Measurements from ENCODE around the gene REM2.

The REM2 gene

GRCh38 chr14:22905627-22906026, 22.6 kb downstream of the REM2 start:
- H3K4me1 ChIP-seq (ENCODE audit: control insufficient read depth in 1 of 2, insufficient read depth in 2 of 2, low read length in 2 of 2): no peaks in the 10 kb centered on the region
- H3K23ac ChIP-seq (ENCODE audit: low read length): no peak overlapping the region
- peaks cover 2% of the 10 kb centered on the region for H3K9me3 ChIP-seq (ENCODE audit: insufficient read depth, low read depth, low read length)
- H3K27me3 ChIP-seq (ENCODE audit: insufficient read depth, low read length): no peaks in the 10 kb centered on the region
- H3K27ac ChIP-seq (ENCODE audit: low read depth, low read length): no peak overlapping the region
- no peak overlapping the region for H3K4me2 ChIP-seq (ENCODE audit: low read length)
- peaks cover 59 to 75% of the 10 kb centered on the region in 2 experiments for H3K36me3 ChIP-seq (ENCODE audit: control insufficient read depth in 1 of 2, insufficient read depth in 2 of 2, low read length in 2 of 2)
- no peak overlapping the region for H4K91ac ChIP-seq (ENCODE audit: low read depth, low read length)
- no peak overlapping the region for H2AFZ ChIP-seq (ENCODE audit: insufficient read depth, low read length, poor library complexity)
- WGBS (ENCODE audit: extremely low coverage, insufficient coverage, insufficient read length): no CpG with 5 or more reads among the region's 4 CpGs
- H4K8ac ChIP-seq (ENCODE audit: low read depth, low read length): no peak overlapping the region
- no peak for DNase-seq
- no peak overlapping the region for H2AK5ac ChIP-seq (ENCODE audit: low read length)
- no peaks in the 10 kb centered on the region for H3K79me2 ChIP-seq (ENCODE audit: control insufficient read depth, insufficient read depth, low read length, poor library complexity)
- H3K9ac ChIP-seq (ENCODE audit: low read length): no peak overlapping the region
- H4K12ac ChIP-seq (ENCODE audit: low read depth, low read length): no peak overlapping the region
- no peaks in the 10 kb centered on the region for H3K79me1 ChIP-seq (ENCODE audit: low read length)
- H3K4ac ChIP-seq (ENCODE audit: low read depth, low read length): no peak overlapping the region
- H3K14ac ChIP-seq (ENCODE audit: low read length): no peak overlapping the region
- H2BK5ac ChIP-seq (ENCODE audit: low read depth, low read length, poor library complexity): no peak overlapping the region
- no peak overlapping the region for H2BK120ac ChIP-seq (ENCODE audit: insufficient read depth, low read length, poor library complexity)
- H3K18ac ChIP-seq (ENCODE audit: low read length): no peak overlapping the region
- no peak overlapping the region for H3K4me3 ChIP-seq (ENCODE audit: low read depth, low read length)
- H2BK12ac ChIP-seq (ENCODE audit: low read length): no peak overlapping the region

DNA sequence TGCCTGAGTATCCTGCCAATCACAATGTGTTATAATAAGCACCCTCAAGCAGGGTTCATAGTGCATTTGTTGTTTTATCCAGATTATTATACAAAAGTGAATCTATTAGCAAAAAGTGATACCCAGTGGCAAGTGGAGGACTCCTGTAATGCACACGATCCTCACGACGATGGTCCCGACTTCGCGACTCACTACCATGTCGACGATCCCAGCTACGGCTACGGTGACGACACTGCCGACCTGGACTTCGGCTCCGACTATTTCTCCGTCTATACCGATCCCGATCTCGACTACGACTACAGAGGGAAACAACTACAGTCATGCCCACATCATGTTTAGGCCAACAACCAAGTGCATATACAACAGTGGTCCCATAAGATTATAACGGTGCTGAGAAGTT, 23.1 kb downstream of the REM2 start:
- no peak overlapping the region for H4K91ac ChIP-seq (ENCODE audit: low read depth, low read length)
- no peak overlapping the region for H2BK5ac ChIP-seq (ENCODE audit: low read depth, low read length, poor library complexity)
- H3K23ac ChIP-seq (ENCODE audit: low read length): no peak overlapping the region
- H3K9me3 ChIP-seq (ENCODE audit: insufficient read depth, low read depth, low read length): peaks cover 2% of the 10 kb centered on the region
- no peak overlapping the region for H3K4ac ChIP-seq (ENCODE audit: low read depth, low read length)
- no peak overlapping the region for H3K4me3 ChIP-seq (ENCODE audit: low read depth, low read length)
- H2BK12ac ChIP-seq (ENCODE audit: low read length): no peak overlapping the region
- no peak overlapping the region for H3K14ac ChIP-seq (ENCODE audit: low read length)
- peaks cover 54 to 73% of the 10 kb centered on the region in 2 experiments for H3K36me3 ChIP-seq (ENCODE audit: control insufficient read depth in 1 of 2, insufficient read depth in 2 of 2, low read length in 2 of 2)
- no peak overlapping the region for H4K12ac ChIP-seq (ENCODE audit: low read depth, low read length)
- H3K4me1 ChIP-seq (ENCODE audit: control insufficient read depth in 1 of 2, insufficient read depth in 2 of 2, low read length in 2 of 2): no peaks in the 10 kb centered on the region
- no peak for DNase-seq
- H3K9ac ChIP-seq (ENCODE audit: low read length): peak overlapping the region; percentile 3
- no peak overlapping the region for H3K4me2 ChIP-seq (ENCODE audit: low read length)
- no peak overlapping the region for H2BK120ac ChIP-seq (ENCODE audit: insufficient read depth, low read length, poor library complexity)
- H3K27ac ChIP-seq (ENCODE audit: low read depth, low read length): no peak overlapping the region
- H2AK5ac ChIP-seq (ENCODE audit: low read length): no peak overlapping the region
- no peaks in the 10 kb centered on the region for H3K79me1 ChIP-seq (ENCODE audit: low read length)
- H3K79me2 ChIP-seq (ENCODE audit: control insufficient read depth, insufficient read depth, low read length, poor library complexity): no peaks in the 10 kb centered on the region
- no peak overlapping the region for H4K8ac ChIP-seq (ENCODE audit: low read depth, low read length)
- no peaks in the 10 kb centered on the region for H3K27me3 ChIP-seq (ENCODE audit: insufficient read depth, low read length)
- H2AFZ ChIP-seq (ENCODE audit: insufficient read depth, low read length, poor library complexity): no peak overlapping the region
- no peak overlapping the region for H3K18ac ChIP-seq (ENCODE audit: low read length)
- WGBS (ENCODE audit: extremely low coverage, insufficient coverage, insufficient read length): no CpG with 5 or more reads among the region's 20 CpGs

DNA sequence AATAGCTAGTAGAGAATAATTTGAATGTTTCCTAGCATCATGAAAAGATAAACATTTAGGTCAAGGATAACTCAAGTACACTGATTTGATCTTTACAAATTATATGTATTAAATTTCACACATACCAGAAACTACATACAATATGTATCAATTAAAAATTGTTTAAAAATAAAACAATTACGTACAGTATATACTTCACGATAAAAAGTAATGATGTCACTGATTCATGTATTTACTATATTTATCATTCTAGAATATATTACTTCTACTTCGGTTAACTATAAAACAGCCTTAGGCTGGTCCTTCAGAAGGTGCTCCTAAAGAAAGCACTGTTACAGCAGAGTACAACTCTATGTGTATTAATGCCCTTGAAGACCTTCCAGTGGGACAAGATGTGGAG, 24.4 kb downstream of the REM2 start:
- Histone ChIP-seq H3K4me2 (ENCODE audit: low read length) (no peak overlapping the region), H3K23ac (ENCODE audit: low read length) (no peak overlapping the region), H3K9ac (ENCODE audit: low read length) (no peak overlapping the region), H3K4ac (ENCODE audit: low read depth, low read length) (no peak overlapping the region), H3K79me2 (ENCODE audit: control insufficient read depth, insufficient read depth, low read length, poor library complexity) (no peaks in the 10 kb centered on the region), H3K36me3 (ENCODE audit: control insufficient read depth in 1 of 2, insufficient read depth in 2 of 2, low read length in 2 of 2) (peaks cover 47 to 60% of the 10 kb centered on the region in 2 experiments), H4K8ac (ENCODE audit: low read depth, low read length) (no peak overlapping the region), H4K12ac (ENCODE audit: low read depth, low read length) (no peak overlapping the region), H2AK5ac (ENCODE audit: low read length) (no peak overlapping the region), H3K18ac (ENCODE audit: low read length) (no peak overlapping the region), H3K27ac (ENCODE audit: low read depth, low read length) (no peak overlapping the region), H3K9me3 (ENCODE audit: insufficient read depth, low read depth, low read length) (peaks cover 2% of the 10 kb centered on the region), H3K79me1 (ENCODE audit: low read length) (no peaks in the 10 kb centered on the region), H3K27me3 (ENCODE audit: insufficient read depth, low read length) (no peaks in the 10 kb centered on the region), H2BK12ac (ENCODE audit: low read length) (no peak overlapping the region), H2BK5ac (ENCODE audit: low read depth, low read length, poor library complexity) (no peak overlapping the region), H3K4me3 (ENCODE audit: low read depth, low read length) (no peak overlapping the region), H3K14ac (ENCODE audit: low read length) (no peak overlapping the region), H3K4me1 (ENCODE audit: control insufficient read depth in 1 of 2, insufficient read depth in 2 of 2, low read length in 2 of 2) (no peaks in the 10 kb centered on the region), H2BK120ac (ENCODE audit: insufficient read depth, low read length, poor library complexity) (no peak overlapping the region), H4K91ac (ENCODE audit: low read depth, low read length) (no peak overlapping the region), H2AFZ (ENCODE audit: insufficient read depth, low read length, poor library complexity) (no peak overlapping the region)
- DNase-seq: no peak
- WGBS (ENCODE audit: extremely low coverage, insufficient coverage, insufficient read length): no CpG with 5 or more reads among the region's 3 CpGs

DNA sequence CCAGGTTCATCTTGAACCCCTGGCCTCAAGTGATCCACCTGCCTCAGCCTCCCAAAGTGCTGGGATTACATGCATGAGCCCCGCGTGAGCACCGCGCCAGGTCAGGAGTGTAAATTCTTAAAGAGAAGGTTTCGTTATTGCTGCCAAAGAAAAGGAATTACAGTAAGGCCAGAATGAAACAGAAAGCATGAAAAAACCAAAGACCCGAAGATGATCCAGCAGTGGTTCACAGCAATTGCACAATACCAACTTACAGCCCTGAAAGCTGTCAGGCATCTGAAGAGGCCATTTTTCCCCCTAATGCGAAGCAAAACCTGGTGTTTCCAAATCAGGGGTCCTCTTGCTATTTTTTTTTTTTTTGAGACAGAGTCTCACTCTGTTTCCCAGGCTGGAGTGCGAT, 25.6 kb downstream of the REM2 start:
- Histone ChIP-seq H3K14ac (ENCODE audit: low read length) (no peak overlapping the region), H3K4me3 (ENCODE audit: low read depth, low read length) (peak overlapping the region; percentile 45), H2BK120ac (ENCODE audit: insufficient read depth, low read length, poor library complexity) (no peak overlapping the region), H3K27ac (ENCODE audit: low read depth, low read length) (no peak overlapping the region), H3K27me3 (ENCODE audit: insufficient read depth, low read length) (no peaks in the 10 kb centered on the region), H4K91ac (ENCODE audit: low read depth, low read length) (no peak overlapping the region), H2AK5ac (ENCODE audit: low read length) (no peak overlapping the region), H2BK12ac (ENCODE audit: low read length) (no peak overlapping the region), H2AFZ (ENCODE audit: insufficient read depth, low read length, poor library complexity) (no peak overlapping the region), H3K9ac (ENCODE audit: low read length) (no peak overlapping the region), H3K36me3 (ENCODE audit: control insufficient read depth in 1 of 2, insufficient read depth in 2 of 2, low read length in 2 of 2) (peaks cover 41 to 52% of the 10 kb centered on the region in 2 experiments), H3K79me2 (ENCODE audit: control insufficient read depth, insufficient read depth, low read length, poor library complexity) (no peaks in the 10 kb centered on the region), H3K9me3 (ENCODE audit: insufficient read depth, low read depth, low read length) (peaks cover 2% of the 10 kb centered on the region), H3K18ac (ENCODE audit: low read length) (no peak overlapping the region), H3K4ac (ENCODE audit: low read depth, low read length) (no peak overlapping the region), H2BK5ac (ENCODE audit: low read depth, low read length, poor library complexity) (no peak overlapping the region), H3K23ac (ENCODE audit: low read length) (no peak overlapping the region), H4K12ac (ENCODE audit: low read depth, low read length) (no peak overlapping the region), H4K8ac (ENCODE audit: low read depth, low read length) (no peak overlapping the region), H3K79me1 (ENCODE audit: low read length) (no peaks in the 10 kb centered on the region), H3K4me2 (ENCODE audit: low read length) (no peak overlapping the region), H3K4me1 (ENCODE audit: control insufficient read depth in 1 of 2, insufficient read depth in 2 of 2, low read length in 2 of 2) (no peaks in the 10 kb centered on the region)
- no peak for DNase-seq
- no CpG with 5 or more reads among the region's 8 CpGs for WGBS (ENCODE audit: extremely low coverage, insufficient coverage, insufficient read length)
